Measurements from ENCODE around the gene ART1. TPM values are rescaled to one million over a fixed set of nuclear protein-coding genes. Genes with fewer than 3 reads are reported as not detected.

Gene ART1
- total RNA-seq, 1 donor from 2014 or later = not detected

- no peak for DNase-seq (ENCODE audit: extremely low read depth, low read depth, low spot score)
These were observed 19.2 kb downstream of the ART1 start for GRCh38 chr11:3664032-3664630.

- DNase-seq (ENCODE audit: extremely low read depth, low read depth, low spot score) = no peak
These were observed 20.6 kb downstream of the ART1 start for GRCh38 chr11:3665336-3666022.

GRCh38 chr11:3666023-3666530 lies 21.1 kb downstream of the ART1 start:
- no peak for DNase-seq (ENCODE audit: extremely low read depth, low read depth, low spot score)

GRCh38 chr11:3667149-3668035 lies 22.5 kb downstream of the ART1 start:
- DNase-seq (ENCODE audit: extremely low read depth, low read depth, low spot score) = no peak

GRCh38 chr11:3669128-3669527 lies 24.2 kb downstream of the ART1 start:
- DNase-seq (ENCODE audit: extremely low read depth, low read depth, low spot score) = no peak

- DNase-seq (ENCODE audit: extremely low read depth, low read depth, low spot score) = no peak
These were observed 24.8 kb downstream of the ART1 start for GRCh38 chr11:3669742-3670183.

- DNase-seq (ENCODE audit: extremely low read depth, low read depth, low spot score) = no peak
These were observed 26.7 kb downstream of the ART1 start, which contains the start of gene CHRNA10 for GRCh38 chr11:3671334-3672254. CHRNA10 (minus strand) TSS chr11:3671384; CDS start chr11:3671312, 72 bp downstream.

- DNase-seq (ENCODE audit: extremely low read depth, low read depth, low spot score) = no peak
These were observed 29.3 kb downstream of the ART1 start for GRCh38 chr11:3674189-3674588.

GRCh38 chr11:3675971-3676370 lies 31.0 kb downstream of the ART1 start:
- no peak for DNase-seq (ENCODE audit: extremely low read depth, low read depth, low spot score)

GRCh38 chr11:3679077-3679476 lies 34.1 kb downstream of the ART1 start:
- DNase-seq (ENCODE audit: extremely low read depth, low read depth, low spot score) = no peak

GRCh38 chr11:3683039-3683438 lies 38.1 kb downstream of the ART1 start:
- no peak for DNase-seq (ENCODE audit: extremely low read depth, low read depth, low spot score)

- DNase-seq (ENCODE audit: extremely low read depth, low read depth, low spot score) = no peak
These were observed 39.3 kb downstream of the ART1 start for GRCh38 chr11:3684129-3684818.

GRCh38 chr11:3684819-3685172 lies 39.9 kb downstream of the ART1 start:
- no peak for DNase-seq (ENCODE audit: extremely low read depth, low read depth, low spot score)

- DNase-seq (ENCODE audit: extremely low read depth, low read depth, low spot score) = no peak
These were observed 41.0 kb downstream of the ART1 start for GRCh38 chr11:3685923-3686322.

- no peak for DNase-seq (ENCODE audit: extremely low read depth, low read depth, low spot score)
These were observed 41.8 kb downstream of the ART1 start for GRCh38 chr11:3686751-3687150.

- DNase-seq (ENCODE audit: extremely low read depth, low read depth, low spot score) = no peak
These were observed 55.5 kb downstream of the ART1 start for GRCh38 chr11:3700410-3700809.

- no peak for DNase-seq (ENCODE audit: extremely low read depth, low read depth, low spot score)
These were observed 56.0 kb downstream of the ART1 start for GRCh38 chr11:3700910-3701309.

GRCh38 chr11:3703383-3703782 lies 58.5 kb downstream of the ART1 start:
- no peak for DNase-seq (ENCODE audit: extremely low read depth, low read depth, low spot score)

- DNase-seq (ENCODE audit: extremely low read depth, low read depth, low spot score) = no peak
These were observed 62.2 kb downstream of the ART1 start for GRCh38 chr11:3707176-3707575.

- no peak for DNase-seq (ENCODE audit: extremely low read depth, low read depth, low spot score)
These were observed 65.0 kb downstream of the ART1 start for GRCh38 chr11:3709977-3710376.
